Liver (tissue), 3 donors: Measurements from ENCODE around the gene CLIP4.

Source experiments
- ATF3 ChIP-seq: IDR thresholded peaks from 2 replicates; pipeline ENCODE4 v1.6.1; 2016; ENCODE audit warnings: antibody characterized with exemption
- CTCF ChIP-seq: fragments of 150-350 bp; IDR thresholded peaks from 2 replicates; pipeline ENCODE4 v1.5.1; 2017; ENCODE audit warnings: improper control_type of control experiment, low read depth, low read length; ENCODE audit not compliant: missing input control
- EGR1 ChIP-seq, 2 donors: IDR thresholded peaks; 2 replicates each; pipeline ENCODE4 v1.6.1; 2016 to 2018; ENCODE audit warnings: antibody characterized with exemption in 2 of 2, low read depth in 2 of 2
- GABPA ChIP-seq, 2 donors: IDR thresholded peaks in 1 of 2; conservative IDR thresholded peaks in 1 of 2; 2 replicates each; pipeline ENCODE4 v1.6.1; 2016; ENCODE audit warnings: antibody characterized with exemption in 2 of 2, mild to moderate bottlenecking in 1 of 2, moderate library complexity in 1 of 2
- HNF4A ChIP-seq, 2 donors: conservative IDR thresholded peaks; 2 replicates each; pipeline ENCODE4 v1.6.1; 2016; ENCODE audit warnings: antibody characterized with exemption in 2 of 2, mild to moderate bottlenecking in 2 of 2
- HNF4G ChIP-seq: IDR thresholded peaks from 2 replicates; pipeline ENCODE4 v1.6.1; 2016; ENCODE audit warnings: antibody characterized with exemption
- JUND ChIP-seq, 2 donors: IDR thresholded peaks; 2 replicates each; pipeline ENCODE4 v1.6.1; 2016; ENCODE audit warnings: antibody characterized with exemption in 2 of 2
- MAX ChIP-seq: IDR thresholded peaks from 2 replicates; pipeline ENCODE4 v1.6.1; 2016; ENCODE audit warnings: antibody characterized with exemption
- RAD21 ChIP-seq, 2 donors: IDR thresholded peaks; 2 replicates each; pipeline ENCODE4 v1.6.1; 2016; ENCODE audit warnings: antibody characterized with exemption in 2 of 2, mild to moderate bottlenecking in 2 of 2
- REST ChIP-seq: IDR thresholded peaks from 2 replicates; pipeline ENCODE4 v1.6.1; 2016; ENCODE audit warnings: antibody characterized with exemption, mild to moderate bottlenecking
- RXRA ChIP-seq, 2 donors: IDR thresholded peaks; 2 replicates each; pipeline ENCODE4 v1.6.1; 2017 to 2018; ENCODE audit warnings: antibody characterized with exemption in 2 of 2, mild to moderate bottlenecking in 1 of 2
- SP1 ChIP-seq: IDR thresholded peaks from 2 replicates; pipeline ENCODE4 v1.6.1; 2018; ENCODE audit warnings: antibody characterized with exemption, mild to moderate bottlenecking
- TAF1 ChIP-seq: conservative IDR thresholded peaks from 2 replicates; pipeline ENCODE4 v1.6.1; 2016; ENCODE audit warnings: antibody characterized with exemption, mild to moderate bottlenecking
- YY1 ChIP-seq: IDR thresholded peaks from 2 replicates; pipeline ENCODE4 v1.6.1; 2016; ENCODE audit warnings: antibody characterized with exemption, mild to moderate bottlenecking
- donor health status: healthy.
- donor health status: healthy.

DNA sequence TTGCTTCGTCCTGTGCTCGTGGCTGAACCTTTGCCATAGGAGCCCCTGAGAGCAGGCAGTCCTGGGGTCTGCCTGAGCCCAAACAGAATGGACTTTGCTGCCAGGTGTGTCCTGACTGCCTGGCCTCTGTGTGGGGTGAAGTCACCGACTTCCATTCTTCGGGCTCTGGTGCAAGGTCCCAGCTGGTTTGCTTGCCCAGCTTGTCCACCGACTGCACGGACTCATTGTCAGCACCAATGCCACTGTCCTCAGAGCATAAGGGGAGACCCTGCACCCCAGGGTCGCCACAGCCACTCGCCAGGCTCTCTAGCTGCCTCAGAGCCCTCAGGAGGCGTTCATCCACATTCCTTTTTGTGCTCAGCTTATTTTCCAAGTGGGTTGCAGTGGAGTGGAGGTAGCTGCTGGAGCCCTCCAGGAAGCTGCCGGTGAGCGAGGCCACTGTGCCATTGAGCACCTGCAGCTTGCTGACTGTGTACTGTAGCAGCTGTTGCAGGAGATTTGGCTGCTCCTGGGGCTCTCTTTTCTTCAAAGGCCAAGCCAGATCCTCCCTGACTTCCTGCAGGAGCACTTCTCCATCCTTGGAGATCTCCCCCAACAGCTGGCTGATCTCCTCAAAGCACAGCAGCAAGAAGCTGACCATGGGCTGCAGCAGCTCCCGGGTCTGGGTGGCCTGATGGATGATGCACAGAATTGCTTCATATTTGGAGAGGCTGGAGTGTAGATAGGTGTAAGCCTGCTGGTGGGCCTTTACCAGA lies 42.1 kb upstream of the CLIP4 start:
- no peak for TF ChIP-seq CTCF
- no peak for TF ChIP-seq RXRA (IDR thresholded peaks at IDR 0.05)
- no peak for TF ChIP-seq REST
- no peak for TF ChIP-seq TAF1
- TF ChIP-seq MAX: no peak
- no peak for TF ChIP-seq GABPA (IDR thresholded peaks at IDR 0.05 in 1 of 2, conservative IDR thresholded peaks at IDR 0.05 in 1 of 2)
- no peak for TF ChIP-seq RAD21 (IDR thresholded peaks at IDR 0.05)
- no peak for TF ChIP-seq EGR1 (IDR thresholded peaks at IDR 0.05; ENCODE audit: low read depth in 2 of 2)
- no peak for TF ChIP-seq HNF4A (conservative IDR thresholded peaks at IDR 0.05)
- no peak for TF ChIP-seq ATF3
- TF ChIP-seq YY1: no peak
- no peak for TF ChIP-seq JUND (IDR thresholded peaks at IDR 0.05)
- TF ChIP-seq HNF4G: no peak
- no peak for TF ChIP-seq SP1
